Psoas muscle (tissue), 8 donors: ENCODE results near the gene VSIR. TPM values are rescaled to one million over a fixed set of nuclear protein-coding genes. Genes with fewer than 3 reads are reported as not detected.

Experiments
- ATAC-seq, 4 donors: fragments of 200-7000 bp; cut with Tn5 transposase; one replicate each; pipeline ENCODE4 v1.9.1; 2020; ENCODE audit warnings: moderate library complexity in 3 of 4, mild to moderate bottlenecking in 2 of 4
- DNase-seq, 2 donors: peaks; one replicate each; pipeline ENCODE4 v3.0.0-alpha.2; 2020
- H3K27ac ChIP-seq: fragments of 200-600 bp; one replicate; pipeline ENCODE4 v1.8.0; 2022
- H3K27me3 ChIP-seq, 3 donors: fragments of 200-600 bp in 1 of 3; one replicate each; pipeline versions ENCODE4 v1.6.1 to v1.8.0; 2013 to 2022; ENCODE audit warnings: low read length in 2 of 3, mild to moderate bottlenecking in 2 of 3, moderate library complexity in 1 of 3; ENCODE audit not compliant: insufficient read depth in 3 of 3
- H3K36me3 ChIP-seq, 2 donors: fragments of 200-600 bp in 1 of 2; one replicate each; pipeline versions ENCODE4 v1.6.1 to v1.8.0; 2013 to 2022; ENCODE audit warnings: low read depth in 1 of 2, mild to moderate bottlenecking in 1 of 2, moderate library complexity in 1 of 2; ENCODE audit not compliant: insufficient read depth in 1 of 2
- H3K4me1 ChIP-seq: fragments of 200-600 bp; one replicate; pipeline ENCODE4 v1.8.0; 2022
- H3K4me3 ChIP-seq: fragments of 200-600 bp; one replicate; pipeline ENCODE4 v1.8.0; 2022; ENCODE audit warnings: mild to moderate bottlenecking
- H3K9me3 ChIP-seq: fragments of 200-600 bp; one replicate; pipeline ENCODE4 v1.8.0; 2022
- WGBS, 3 donors: extraction: QIAGEN DNeasy Blood & Tissue Kit; methylation state at CpG; one replicate each; pipeline versions ENCODE4 v1.1.6 to v1.1.7; 2013; 5-methylcytosine and 5-hydroxymethylcytosine counted together
- intact Hi-C, 2 donors: fragments of 100-400 bp; cut with DNase I; formaldehyde crosslinking; loops; one replicate each; pipeline versions ENCODE4 v1.11.0 to v1.14.2; 2022
- polyA plus RNA-seq, 3 donors: library from polyadenylated mRNA; stranded (reverse); fragments of 200-250 nt; gene quantifications; one replicate each; pipeline ENCODE4 v1.2.3, GENCODE V29; 2013
- total RNA-seq, 4 donors: library from RNA; stranded (reverse); fragmentation: NEBNext Ultra II Directional in 2 of 4; extraction: Animal tissue kit (Norgen Biotek cat#: 25700) in 2 of 4; gene quantifications; one replicate each; pipeline versions ENCODE4 v1.2.1 to v1.2.4, GENCODE V29; 2021 to 2023
- TF ChIP-seq, protein P1 (sequence below): fragments of 200-600 bp; IDR thresholded peaks from one replicate; pipeline ENCODE4 v1.8.0; 2022; ENCODE audit warnings: antibody characterized with exemption
- donor health status: healthy with polysubstance abuse.
- donor health status: DM: no; HTN: no; CAD: no; lungs with moderate emphysema.
- donor health status: Bipolar disorder and iron deficiency.
- donor health status: healthy.
- donor health status: DM: yes; HTN: yes; CAD: no.
- donor health status: DM: no; HTN: no; CAD: no.
- donor health status: DM: no; HTN: no; CAD: no.
- donor health status: DM: yes; HTN: yes; CAD: no.

The VSIR gene
- total and polyA plus RNA-seq, 7 donors: 12.5 to 21.8 (median 18.1) TPM

GRCh38 chr10:71745664-71746250 is 27.6 kb downstream of the VSIR start:
- WGBS, 3 donors: 79 to 89% (median 84%) methylated on average over 2 of the region's 2 CpGs
- no peak for ATAC-seq
- intact Hi-C loops: no loop called here
- DNase-seq: peak in 1 of 2 donors; percentile 13
- H3K9me3 ChIP-seq: no peaks in the 10 kb centered on the region
- no peaks in the 10 kb centered on the region for H3K27me3 ChIP-seq
- peaks cover 42% of the 10 kb centered on the region for H3K4me1 ChIP-seq
- TF ChIP-seq, protein P1, sequence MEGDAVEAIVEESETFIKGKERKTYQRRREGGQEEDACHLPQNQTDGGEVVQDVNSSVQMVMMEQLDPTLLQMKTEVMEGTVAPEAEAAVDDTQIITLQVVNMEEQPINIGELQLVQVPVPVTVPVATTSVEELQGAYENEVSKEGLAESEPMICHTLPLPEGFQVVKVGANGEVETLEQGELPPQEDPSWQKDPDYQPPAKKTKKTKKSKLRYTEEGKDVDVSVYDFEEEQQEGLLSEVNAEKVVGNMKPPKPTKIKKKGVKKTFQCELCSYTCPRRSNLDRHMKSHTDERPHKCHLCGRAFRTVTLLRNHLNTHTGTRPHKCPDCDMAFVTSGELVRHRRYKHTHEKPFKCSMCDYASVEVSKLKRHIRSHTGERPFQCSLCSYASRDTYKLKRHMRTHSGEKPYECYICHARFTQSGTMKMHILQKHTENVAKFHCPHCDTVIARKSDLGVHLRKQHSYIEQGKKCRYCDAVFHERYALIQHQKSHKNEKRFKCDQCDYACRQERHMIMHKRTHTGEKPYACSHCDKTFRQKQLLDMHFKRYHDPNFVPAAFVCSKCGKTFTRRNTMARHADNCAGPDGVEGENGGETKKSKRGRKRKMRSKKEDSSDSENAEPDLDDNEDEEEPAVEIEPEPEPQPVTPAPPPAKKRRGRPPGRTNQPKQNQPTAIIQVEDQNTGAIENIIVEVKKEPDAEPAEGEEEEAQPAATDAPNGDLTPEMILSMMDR: no peak
- H3K4me3 ChIP-seq: no peak overlapping the region
- H3K36me3 ChIP-seq: peaks cover 0 to 6% of the 10 kb centered on the region in 2 donors
- no peak overlapping the region for H3K27ac ChIP-seq

DNA sequence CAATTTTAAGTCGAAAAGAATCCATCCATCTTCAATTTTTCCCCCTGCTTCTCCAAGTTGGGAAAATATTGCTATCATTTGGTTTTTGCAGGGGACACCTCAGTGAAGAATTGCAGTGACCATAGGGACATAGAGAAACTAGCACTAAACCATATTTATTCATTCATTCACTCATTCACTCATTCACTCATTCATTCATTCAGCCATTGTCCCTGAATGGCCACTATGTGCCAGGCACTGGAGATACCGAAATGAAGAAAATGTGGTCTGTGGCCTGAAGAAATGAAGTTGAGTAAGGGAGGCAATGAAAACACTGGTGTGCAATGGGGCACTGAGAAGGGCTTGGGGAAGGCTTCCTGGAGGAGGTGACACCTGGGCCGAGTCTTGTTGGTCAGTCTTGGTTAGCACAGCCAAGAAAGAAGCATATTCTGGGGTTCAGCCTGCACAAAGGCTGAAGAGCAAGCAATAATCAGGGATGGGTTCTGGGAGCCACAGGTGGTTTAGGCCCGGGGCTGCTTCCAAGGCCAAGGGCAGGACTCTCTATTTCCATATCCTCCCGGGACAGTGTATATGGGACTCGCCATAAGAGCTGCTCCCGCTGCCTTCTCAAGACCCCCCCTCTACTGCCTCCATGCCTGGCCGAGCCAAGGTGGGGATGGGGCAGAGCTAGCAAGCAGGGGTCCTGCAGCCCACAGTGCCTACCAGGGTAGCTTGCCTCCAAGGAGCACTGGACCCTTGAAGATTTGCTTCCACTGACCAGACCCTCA is 28.2 kb downstream of the VSIR start:
- H3K36me3 ChIP-seq: no peaks in the 10 kb centered on the region
- DNase-seq (peak in 1 of 2 donors; percentile 40), ATAC-seq (no peak)
- no peak overlapping the region for H3K4me3 ChIP-seq
- no peaks in the 10 kb centered on the region for H3K27me3 ChIP-seq
- TF ChIP-seq, protein P1: no peak
- WGBS, 3 donors: 79 to 91% (median 90%) methylated on average over 8 of the region's 8 CpGs
- no peak overlapping the region for H3K27ac ChIP-seq
- intact Hi-C loops: no loop called here
- H3K9me3 ChIP-seq: no peaks in the 10 kb centered on the region
- peaks cover 35% of the 10 kb centered on the region for H3K4me1 ChIP-seq

GRCh38 chr10:71743866-71744265 is 29.5 kb downstream of the VSIR start:
- H3K4me3 ChIP-seq: no peak overlapping the region
- ATAC-seq: no peak
- no peaks in the 10 kb centered on the region for H3K36me3 ChIP-seq
- WGBS, 3 donors: 88 to 100% (median 88%) methylated on average over 1 of the region's 1 CpG
- no peaks in the 10 kb centered on the region for H3K9me3 ChIP-seq
- peaks cover 23% of the 10 kb centered on the region for H3K4me1 ChIP-seq
- DNase-seq: peak in 1 of 2 donors; percentile 7
- intact Hi-C loops: no loop called here
- no peaks in the 10 kb centered on the region for H3K27me3 ChIP-seq
- no peak overlapping the region for H3K27ac ChIP-seq
- TF ChIP-seq, protein P1: no peak

DNA sequence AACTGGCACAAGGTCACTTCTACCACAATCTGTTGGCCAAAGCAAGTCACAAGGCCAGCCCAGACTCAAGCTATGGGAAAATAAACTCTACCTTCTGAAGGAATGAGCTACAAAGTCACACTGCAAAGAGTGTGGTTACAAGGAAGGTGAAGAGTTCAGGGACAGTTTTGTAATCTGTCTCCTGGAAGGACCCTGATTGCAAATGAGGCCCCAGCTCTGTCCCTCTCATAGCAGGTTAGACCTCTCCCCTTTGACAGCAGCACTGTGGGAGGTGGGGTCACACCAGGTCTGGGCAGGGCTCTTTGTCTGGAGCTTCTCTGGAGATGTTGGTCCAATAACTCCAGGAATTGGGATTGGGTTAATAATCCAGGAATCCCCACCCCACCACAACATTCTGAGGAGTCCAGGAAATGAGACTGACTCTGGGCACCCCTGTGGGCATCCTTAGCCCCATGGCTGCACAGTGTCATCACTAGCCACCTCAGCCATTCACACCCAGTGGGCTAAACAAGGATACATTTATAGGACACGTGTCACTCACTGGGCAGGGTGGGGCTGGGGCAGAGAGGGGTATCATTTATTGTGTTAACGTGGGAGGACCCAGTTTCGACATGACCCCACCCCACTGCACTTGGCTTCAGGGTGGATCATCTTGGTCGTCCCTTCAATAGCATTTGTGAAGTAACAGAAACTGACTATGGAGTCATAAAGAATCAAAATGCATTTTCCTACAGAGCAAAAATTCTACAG is 30.1 kb downstream of the VSIR start:
- no peaks in the 10 kb centered on the region for H3K27me3 ChIP-seq
- intact Hi-C loops: no loop called here
- no peaks in the 10 kb centered on the region for H3K36me3 ChIP-seq
- no peaks in the 10 kb centered on the region for H3K9me3 ChIP-seq
- H3K4me1 ChIP-seq: peaks cover 17% of the 10 kb centered on the region
- DNase-seq: peak in 1 of 2 donors; percentile 10
- no peak for ATAC-seq
- WGBS, 3 donors: 85 to 92% (median 89%) methylated on average over 4 of the region's 4 CpGs
- TF ChIP-seq, protein P1: no peak
- no peak overlapping the region for H3K4me3 ChIP-seq
- H3K27ac ChIP-seq: no peak overlapping the region
